Mucosa of rectum (tissue), 2 donors: Measurements from ENCODE around the gene ATP5F1A.

ENCODE experiments used
- H3K27ac ChIP-seq, 2 donors: one replicate each; pipeline ENCODE4 v1.7.0; 2013; ENCODE audit warnings: inconsistent platforms in 2 of 2, low read depth in 2 of 2, low read length in 2 of 2
- H3K27me3 ChIP-seq, 2 donors: one replicate each; pipeline ENCODE4 v1.7.0; 2013; ENCODE audit warnings: low read length in 2 of 2; ENCODE audit not compliant: control insufficient read depth in 2 of 2, insufficient read depth in 2 of 2
- H3K36me3 ChIP-seq, 2 donors: one replicate each; pipeline ENCODE4 v1.7.0; 2013; ENCODE audit warnings: low read length in 2 of 2; ENCODE audit not compliant: control insufficient read depth in 2 of 2, insufficient read depth in 2 of 2
- H3K4me1 ChIP-seq, 2 donors: one replicate each; pipeline ENCODE4 v1.7.0; 2013; ENCODE audit warnings: low read length in 2 of 2, mild to moderate bottlenecking in 1 of 2; ENCODE audit not compliant: control insufficient read depth in 2 of 2, insufficient read depth in 2 of 2
- H3K4me3 ChIP-seq, 2 donors: one replicate each; pipeline ENCODE4 v1.7.0; 2013; ENCODE audit warnings: low read length in 2 of 2
- H3K9ac ChIP-seq, 2 donors: one replicate each; pipeline ENCODE4 v1.7.0; 2013; ENCODE audit warnings: low read length in 2 of 2, low read depth in 1 of 2, mild to moderate bottlenecking in 1 of 2
- H3K9me3 ChIP-seq, 2 donors: one replicate each; pipeline ENCODE4 v1.7.0; 2013; ENCODE audit warnings: low read length in 2 of 2; ENCODE audit not compliant: control insufficient read depth in 2 of 2
- donor health status: healthy.
- donor health status: Normal muscosa, but diverticular disease.

ATP5F1A gene

DNA sequence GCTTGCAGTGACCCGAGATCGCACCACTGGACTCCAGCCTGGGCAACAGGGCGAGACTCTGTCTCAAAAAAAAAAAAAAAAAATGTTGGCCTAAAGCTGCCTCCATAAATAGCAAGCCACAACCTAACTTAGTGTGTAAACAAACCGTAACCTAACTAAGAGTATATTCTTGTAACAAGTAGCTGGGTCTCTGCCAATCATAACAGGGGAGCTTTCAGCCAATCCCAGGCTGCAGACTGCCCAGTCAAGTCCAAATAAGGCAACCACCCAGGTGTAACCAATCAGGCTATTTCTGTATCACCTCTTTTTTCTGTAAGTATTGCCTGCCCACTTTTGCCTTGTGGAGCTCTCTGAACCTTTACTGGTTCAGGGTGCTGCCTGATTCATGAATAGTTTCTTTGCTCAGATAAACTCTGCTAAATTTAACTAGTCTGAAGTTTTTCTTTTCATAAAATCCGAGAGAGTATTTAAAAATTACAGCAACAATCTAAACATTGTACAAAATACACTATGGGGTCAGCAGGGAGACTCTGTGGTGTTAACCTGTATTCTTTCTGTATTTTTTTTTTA lies 30.6 kb downstream of the ATP5F1A start:
- Histone ChIP-seq H3K4me3 (no peak overlapping the region), H3K36me3 (no peaks in the 10 kb centered on the region), H3K9ac (no peak overlapping the region), H3K4me1 (peaks cover 2 to 9% of the 10 kb centered on the region in 2 donors), H3K27ac (no peak overlapping the region), H3K27me3 (peaks cover 0 to 2% of the 10 kb centered on the region in 2 donors), H3K9me3 (no peaks in the 10 kb centered on the region)

DNA sequence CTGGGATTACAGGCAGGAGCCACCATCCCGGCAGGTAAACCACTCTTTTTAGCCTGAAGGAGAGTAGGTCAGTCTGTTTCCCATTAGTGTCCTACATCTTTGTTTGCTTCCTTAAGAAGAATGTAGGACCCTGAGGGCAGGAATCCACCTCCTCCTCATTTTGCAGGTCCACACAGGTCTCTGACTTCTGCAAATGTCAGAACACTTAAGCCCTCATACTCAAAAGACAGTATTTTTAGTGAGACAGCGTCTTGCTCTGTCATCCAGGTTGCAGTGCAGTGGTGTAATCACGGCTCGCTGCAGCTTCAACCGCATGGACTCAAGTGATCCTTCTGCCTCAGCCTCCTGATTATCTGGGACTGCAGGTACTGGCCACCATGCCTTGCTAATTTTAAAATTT lies 35.3 kb downstream of the ATP5F1A start:
- no peaks in the 10 kb centered on the region for H3K9me3 ChIP-seq
- no peak overlapping the region for H3K4me3 ChIP-seq
- no peaks in the 10 kb centered on the region for H3K27me3 ChIP-seq
- H3K4me1 ChIP-seq = peaks cover 0 to 3% of the 10 kb centered on the region in 2 donors
- H3K36me3 ChIP-seq = no peaks in the 10 kb centered on the region
- no peak overlapping the region for H3K27ac ChIP-seq
- no peak overlapping the region for H3K9ac ChIP-seq

GRCh38 chr18:46061796-46062195 lies 36.3 kb downstream of the ATP5F1A start:
- Histone ChIP-seq H3K4me1 (peaks cover 0 to 3% of the 10 kb centered on the region in 2 donors), H3K27ac (no peak overlapping the region), H3K9ac (no peak overlapping the region), H3K9me3 (no peaks in the 10 kb centered on the region), H3K4me3 (no peak overlapping the region), H3K36me3 (no peaks in the 10 kb centered on the region), H3K27me3 (no peaks in the 10 kb centered on the region)

- H3K4me1 ChIP-seq = peaks cover 0 to 3% of the 10 kb centered on the region in 2 donors
- no peaks in the 10 kb centered on the region for H3K36me3 ChIP-seq
- no peaks in the 10 kb centered on the region for H3K9me3 ChIP-seq
- H3K9ac ChIP-seq = no peak overlapping the region
- H3K4me3 ChIP-seq = no peak overlapping the region
- H3K27me3 ChIP-seq = no peaks in the 10 kb centered on the region
- no peak overlapping the region for H3K27ac ChIP-seq
Observed at GRCh38 chr18:46061387-46061786, 36.7 kb downstream of the ATP5F1A start.

DNA sequence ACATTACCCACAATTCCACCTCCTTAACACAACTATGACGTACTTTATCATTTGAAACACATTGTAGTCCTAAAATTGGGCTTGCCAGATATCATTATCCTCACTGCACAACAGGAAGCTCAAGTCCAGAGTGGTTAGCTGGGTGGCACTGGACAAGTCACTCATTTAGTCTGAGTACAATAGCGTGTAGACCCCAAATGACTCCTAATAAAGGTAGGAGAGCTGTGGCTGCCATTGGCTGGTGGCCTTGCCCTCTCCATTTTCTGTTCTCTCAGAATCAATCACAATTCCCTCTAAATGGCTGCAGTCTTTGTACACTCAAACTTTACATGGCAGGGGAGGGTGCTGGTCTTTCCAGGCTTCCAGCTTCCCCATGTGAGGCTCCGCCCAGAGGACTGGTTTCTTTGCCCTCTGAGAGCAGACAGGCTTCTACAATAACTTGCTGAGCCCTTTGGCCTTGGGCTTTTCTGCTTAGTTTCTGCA lies 37.7 kb downstream of the ATP5F1A start:
- Histone ChIP-seq H3K27ac (no peak overlapping the region), H3K36me3 (no peaks in the 10 kb centered on the region), H3K9ac (no peak overlapping the region), H3K4me1 (peaks cover 0 to 7% of the 10 kb centered on the region in 2 donors), H3K9me3 (no peaks in the 10 kb centered on the region), H3K4me3 (no peak overlapping the region), H3K27me3 (no peaks in the 10 kb centered on the region)

- Histone ChIP-seq H3K4me3 (no peak overlapping the region), H3K9ac (no peak overlapping the region), H3K4me1 (peaks cover 4 to 7% of the 10 kb centered on the region in 2 donors), H3K27me3 (no peaks in the 10 kb centered on the region), H3K36me3 (no peaks in the 10 kb centered on the region), H3K27ac (no peak overlapping the region), H3K9me3 (no peaks in the 10 kb centered on the region)
Observed at GRCh38 chr18:46055838-46056230, 42.3 kb downstream of the ATP5F1A start.

GRCh38 chr18:46054956-46055837 lies 42.9 kb downstream of the ATP5F1A start:
- Histone ChIP-seq H3K9me3 (no peaks in the 10 kb centered on the region), H3K9ac (no peak overlapping the region), H3K4me3 (no peak overlapping the region), H3K4me1 (peaks cover 3 to 4% of the 10 kb centered on the region in 2 donors), H3K27ac (no peak overlapping the region), H3K36me3 (no peaks in the 10 kb centered on the region), H3K27me3 (no peaks in the 10 kb centered on the region)

- H3K27me3 ChIP-seq = no peaks in the 10 kb centered on the region
- H3K9ac ChIP-seq = no peak overlapping the region
- H3K36me3 ChIP-seq = no peaks in the 10 kb centered on the region
- peaks cover 3 to 4% of the 10 kb centered on the region in 2 donors for H3K4me1 ChIP-seq
- H3K4me3 ChIP-seq = no peak overlapping the region
- no peak overlapping the region for H3K27ac ChIP-seq
- H3K9me3 ChIP-seq = no peaks in the 10 kb centered on the region
Observed at GRCh38 chr18:46053368-46054095, 44.6 kb downstream of the ATP5F1A start.

GRCh38 chr18:46051731-46052461 lies 46.2 kb downstream of the ATP5F1A start:
- Histone ChIP-seq H3K27ac (peak overlapping the region in 1 of 2 donors; percentile 9), H3K36me3 (no peaks in the 10 kb centered on the region), H3K4me3 (no peak overlapping the region), H3K4me1 (peaks cover 3 to 4% of the 10 kb centered on the region in 2 donors), H3K9ac (no peak overlapping the region), H3K9me3 (no peaks in the 10 kb centered on the region), H3K27me3 (no peaks in the 10 kb centered on the region)
